ENCODE results near the gene TSKU. TPM values are rescaled to one million over a fixed set of nuclear protein-coding genes. Genes with fewer than 3 reads are reported as not detected.

The TSKU gene
- polyA plus RNA-seq, 1 of the 3 experiments (the other 2 are of a cell fraction), result 20.7 TPM

GRCh38 chr11:76794371-76795289 lies 11.5 kb downstream of the TSKU start:
- Histone ChIP-seq H3K27ac (ENCODE audit: low read depth in 2 of 2, low read length in 1 of 2) (no peak overlapping the region), H3K4me2 (no peak overlapping the region), H4K20me1 (ENCODE audit: insufficient read depth) (peaks cover 78% of the 10 kb centered on the region), H3K79me2 (ENCODE audit: insufficient read depth) (peaks cover 53% of the 10 kb centered on the region), H3K9ac (no peak overlapping the region), H2AFZ (ENCODE audit: low read depth) (no peak overlapping the region), H3K27me3 (ENCODE audit: insufficient read depth) (no peaks in the 10 kb centered on the region), H3K4me3 (ENCODE audit: low read depth in 2 of 2, low read length in 1 of 2) (no peak overlapping the region), H3F3A (replicated peaks; ENCODE audit: insufficient read depth) (peaks cover 4% of the 10 kb centered on the region), H3K4me1 (ENCODE audit: control insufficient read depth in 1 of 2, insufficient read depth in 2 of 2, low read depth in 1 of 2, low read length in 1 of 2) (peaks cover 0 to 30% of the 10 kb centered on the region in 2 experiments; a peak in 2 of 4 replicates), H3K9me2 (no peaks in the 10 kb centered on the region), H3K9me3 (no peaks in the 10 kb centered on the region), H3K36me3 (replicated peaks in 1 of 2; ENCODE audit: control insufficient read depth in 1 of 2, insufficient read depth in 2 of 2, low read length in 1 of 2) (peaks cover 0 to 14% of the 10 kb centered on the region in 2 experiments)
- ChIA-PET POLR2A (interaction anchor here (1.8 kb wide), 1 partner anchor 12 kb away, joined by 4 read pairs; the partner anchor contains the start of gene TSKU), CTCF (interaction anchor here (1.0 to 2.0 kb wide), 5 partner anchors 10 to 297 kb away, joined by 3 to 10 read pairs (median 7); no protein-coding TSS in a partner anchor)
- no peak for DNase-seq
- TF ChIP-seq FOSL2 (IDR thresholded peaks at IDR 0.05; ENCODE audit: borderline replicate concordance, low read depth), result no peak
- WGBS (ENCODE audit: low lambda C conversion rate), result 92% methylated on average over 5 of the region's 12 CpGs

- Histone ChIP-seq H3F3A (replicated peaks; ENCODE audit: insufficient read depth) (peaks cover 4% of the 10 kb centered on the region), H3K27ac (ENCODE audit: low read depth in 2 of 2, low read length in 1 of 2) (no peak overlapping the region), H3K9me3 (no peaks in the 10 kb centered on the region), H3K27me3 (ENCODE audit: insufficient read depth) (no peaks in the 10 kb centered on the region), H4K20me1 (ENCODE audit: insufficient read depth) (peaks cover 71% of the 10 kb centered on the region), H3K4me2 (no peak overlapping the region), H2AFZ (ENCODE audit: low read depth) (no peak overlapping the region), H3K9me2 (no peaks in the 10 kb centered on the region), H3K9ac (no peak overlapping the region), H3K4me3 (ENCODE audit: low read depth in 2 of 2, low read length in 1 of 2) (no peak overlapping the region), H3K4me1 (ENCODE audit: control insufficient read depth in 1 of 2, insufficient read depth in 2 of 2, low read depth in 1 of 2, low read length in 1 of 2) (peaks cover 0 to 30% of the 10 kb centered on the region in 2 experiments; a peak in 2 of 4 replicates), H3K36me3 (replicated peaks in 1 of 2; ENCODE audit: control insufficient read depth in 1 of 2, insufficient read depth in 2 of 2, low read length in 1 of 2) (peaks cover 0 to 14% of the 10 kb centered on the region in 2 experiments), H3K79me2 (ENCODE audit: insufficient read depth) (peaks cover 45% of the 10 kb centered on the region)
- POLR2A ChIA-PET, result no interaction called here
- CTCF ChIA-PET, result interaction anchor here (0.9 to 1.7 kb wide), 2 partner anchors 58 to 61 kb away, joined by 3 to 7 read pairs; no protein-coding TSS in a partner anchor
- 93% methylated on average over 8 of the region's 21 CpGs for WGBS (ENCODE audit: low lambda C conversion rate)
- DNase-seq, result no peak
- no peak for TF ChIP-seq NFIC (IDR thresholded peaks at IDR 0.05; ENCODE audit: borderline replicate concordance)
- no peak for TF ChIP-seq FOXM1 (IDR thresholded peaks at IDR 0.05; ENCODE audit: low read depth)
- TF ChIP-seq NRF1 (IDR thresholded peaks at IDR 0.05; ENCODE audit: low read depth, low read length), result no peak
- no peak for TF ChIP-seq TCF12 (IDR thresholded peaks at IDR 0.05)
- no peak for TF ChIP-seq IRF3 (IDR thresholded peaks at IDR 0.05; ENCODE audit: low read depth, low read length)
- TF ChIP-seq RFX5 (IDR thresholded peaks at IDR 0.05; ENCODE audit: low read length), result no peak
- TF ChIP-seq EP300 (IDR thresholded peaks at IDR 0.05; ENCODE audit: borderline replicate concordance in 1 of 2, low read depth in 1 of 2, low read length in 1 of 2), result no peak
- TF ChIP-seq GABPA (IDR thresholded peaks at IDR 0.05; ENCODE audit: low read depth), result no peak
- no peak for TF ChIP-seq ZBTB33 (IDR thresholded peaks at IDR 0.05; ENCODE audit: borderline replicate concordance, low read depth)
- TF ChIP-seq CTCF (IDR thresholded peaks at IDR 0.05), result no peak
- TF ChIP-seq SMC3 (IDR thresholded peaks at IDR 0.05; ENCODE audit: low read depth, low read length), result no peak
- no peak for TF ChIP-seq YY1 (IDR thresholded peaks at IDR 0.05; ENCODE audit: low read depth)
- TF ChIP-seq PBX3 (IDR thresholded peaks at IDR 0.05), result no peak
- TF ChIP-seq FOXJ3 (CRISPR knock-in tag; IDR thresholded peaks at IDR 0.05), result no peak
- no peak for TF ChIP-seq TEAD4 (IDR thresholded peaks at IDR 0.05; ENCODE audit: borderline replicate concordance, insufficient read depth)
- TF ChIP-seq FOSL2 (IDR thresholded peaks at IDR 0.05; ENCODE audit: borderline replicate concordance, low read depth), result no peak
- no peak for TF ChIP-seq TAF1 (IDR thresholded peaks at IDR 0.05; ENCODE audit: borderline replicate concordance, low read depth, low read length)
- TF ChIP-seq USF2 (IDR thresholded peaks at IDR 0.05; ENCODE audit: borderline replicate concordance, low read depth, low read length), result no peak
Observed at GRCh38 chr11:76795290-76795935, 12.3 kb downstream of the TSKU start.

Data from SK-N-SH (cell line).